ENCODE measurements around the gene NT5DC4.
"Not testable (repeated sequence)": the region's sequence is repeated elsewhere in the genome, so short reads cannot be mapped to it uniquely, and the experiment has no call there.

NT5DC4 gene

GRCh38 chr2:112701052-112701451, 19.8 kb upstream of the NT5DC4 start:
- DNase-seq = no peak

GRCh38 chr2:112703684-112704083, 17.1 kb upstream of the NT5DC4 start:
- DNase-seq = no peak

- DNase-seq = no peak
Observed at GRCh38 chr2:112705575-112705974, 15.2 kb upstream of the NT5DC4 start.

- DNase-seq = no peak
Observed at GRCh38 chr2:112706170-112706664, 14.6 kb upstream of the NT5DC4 start.

- not testable (repeated sequence) for DNase-seq
Observed at GRCh38 chr2:112706947-112707346, 13.9 kb upstream of the NT5DC4 start.

GRCh38 chr2:112708968-112709367, 11.9 kb upstream of the NT5DC4 start:
- DNase-seq = no peak

- no peak for DNase-seq
Observed at GRCh38 chr2:112709703-112710102, 11.1 kb upstream of the NT5DC4 start.

GRCh38 chr2:112710956-112711750, 9.7 kb upstream of the NT5DC4 start:
- DNase-seq = no peak

- no peak for DNase-seq
Observed at GRCh38 chr2:112712465-112712864, 8.4 kb upstream of the NT5DC4 start.

- DNase-seq = no peak
Observed at GRCh38 chr2:112712903-112713584, 7.8 kb upstream of the NT5DC4 start.

- DNase-seq = no peak
Observed at GRCh38 chr2:112713585-112713925, 7.3 kb upstream of the NT5DC4 start.

- DNase-seq = no peak
Observed at GRCh38 chr2:112713926-112714325, 6.9 kb upstream of the NT5DC4 start.

- no peak for DNase-seq
Observed at GRCh38 chr2:112714331-112714730, 6.5 kb upstream of the NT5DC4 start.

GRCh38 chr2:112714836-112715631, 5.8 kb upstream of the NT5DC4 start:
- DNase-seq = no peak

GRCh38 chr2:112716094-112716493, 4.7 kb upstream of the NT5DC4 start:
- DNase-seq = not testable (repeated sequence)

GRCh38 chr2:112716826-112717352, 3.9 kb upstream of the NT5DC4 start:
- not testable (repeated sequence) for DNase-seq

GRCh38 chr2:112718863-112719370, 1.9 kb upstream of the NT5DC4 start:
- DNase-seq = no peak

- DNase-seq = no peak
Observed at GRCh38 chr2:112721819-112722522, 1.2 kb downstream of the NT5DC4 start.

- DNase-seq = no peak
Observed at GRCh38 chr2:112722816-112723546, 2.2 kb downstream of the NT5DC4 start.

GRCh38 chr2:112723547-112723940, 2.7 kb downstream of the NT5DC4 start:
- DNase-seq = no peak

- DNase-seq = no peak
Observed at GRCh38 chr2:112723995-112724394, 3.2 kb downstream of the NT5DC4 start.
